GM19467 (cell line): Measurements from ENCODE around the gene DGKG.

Source experiments
- ATAC-seq: cut with Tn5 transposase; IDR thresholded peaks from one replicate; pipeline ENCODE4 v1.9.1; 2021; ENCODE audit warnings: mild to moderate bottlenecking, moderate library complexity; ENCODE audit not compliant: unreplicated experiment

The DGKG gene

DNA sequence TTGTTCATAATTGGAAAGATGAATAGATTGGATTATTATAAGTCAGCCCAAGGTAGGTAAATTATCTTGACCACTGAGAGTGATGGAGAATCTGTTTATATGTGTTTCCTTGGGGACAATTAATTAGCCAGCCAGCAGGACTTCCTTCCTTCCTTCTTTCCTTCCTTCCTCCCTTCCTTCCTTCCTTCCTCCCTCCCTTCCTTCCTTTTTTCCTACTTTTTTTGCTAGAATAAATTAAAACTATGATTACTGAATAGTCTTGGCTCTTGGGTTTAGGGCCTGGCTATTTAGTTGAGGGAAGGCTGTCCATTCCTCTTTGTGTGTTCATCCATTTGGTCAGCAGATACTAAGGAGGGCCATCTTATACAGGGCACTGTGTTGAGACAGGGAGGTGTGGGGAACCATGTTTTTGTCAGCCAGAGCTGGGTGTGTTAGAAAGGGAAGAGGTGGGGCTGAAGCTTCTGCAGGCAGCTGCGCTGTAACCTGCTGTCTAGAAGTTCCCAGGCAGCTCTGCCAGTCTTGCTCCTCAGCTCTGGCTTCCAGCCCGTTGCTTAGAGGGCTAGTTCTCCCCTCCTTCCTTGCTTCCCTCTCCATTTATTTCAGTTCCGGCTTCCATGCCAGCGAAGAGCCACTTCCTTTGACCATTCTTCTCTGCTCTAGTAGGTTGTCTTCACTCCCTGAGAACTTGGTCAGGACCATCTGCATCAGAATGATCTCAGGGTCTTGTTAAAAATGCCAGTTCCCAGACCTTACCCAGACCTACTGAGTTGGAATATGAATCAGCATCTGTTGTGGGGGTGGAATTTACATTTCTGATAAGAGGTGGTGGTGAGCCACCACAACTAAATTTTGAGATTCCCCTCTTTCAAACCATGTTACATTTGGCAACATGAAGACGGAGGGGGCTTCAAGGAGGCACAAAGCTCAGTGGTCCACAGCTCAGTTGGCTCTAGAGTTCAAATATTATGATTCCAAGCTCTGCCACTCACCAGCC is 113.9 kb downstream of the DGKG start:
- ATAC-seq = no peak

- no peak for ATAC-seq
Measured at GRCh38 chr3:186246941-186247340, 115.1 kb downstream of the DGKG start.

GRCh38 chr3:186244016-186244415 is 118.0 kb downstream of the DGKG start:
- ATAC-seq = no peak

- ATAC-seq = peak; percentile 68
Measured at GRCh38 chr3:186241910-186242821, 119.9 kb downstream of the DGKG start.

- no peak for ATAC-seq
Measured at GRCh38 chr3:186239321-186239720, 122.7 kb downstream of the DGKG start.

DNA sequence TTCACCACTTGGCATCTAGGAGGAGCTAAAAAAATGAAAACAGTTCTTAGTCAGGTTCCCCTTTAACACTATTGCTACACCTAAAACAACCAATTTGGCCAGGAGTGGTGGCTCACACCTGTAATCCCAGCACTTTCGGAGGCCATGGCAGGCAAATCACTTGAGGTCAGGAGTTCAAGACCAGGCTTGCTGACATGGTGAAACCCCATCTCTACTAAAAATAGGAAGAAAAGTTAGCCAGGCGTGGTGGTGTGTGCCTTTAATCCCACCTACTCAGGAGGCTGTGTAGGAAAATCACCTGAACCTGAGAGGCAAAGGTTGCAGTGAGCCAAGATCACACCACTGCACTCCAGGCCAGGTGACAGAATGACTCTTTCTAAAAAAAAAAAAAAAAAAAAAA is 124.1 kb downstream of the DGKG start:
- no peak for ATAC-seq

DNA sequence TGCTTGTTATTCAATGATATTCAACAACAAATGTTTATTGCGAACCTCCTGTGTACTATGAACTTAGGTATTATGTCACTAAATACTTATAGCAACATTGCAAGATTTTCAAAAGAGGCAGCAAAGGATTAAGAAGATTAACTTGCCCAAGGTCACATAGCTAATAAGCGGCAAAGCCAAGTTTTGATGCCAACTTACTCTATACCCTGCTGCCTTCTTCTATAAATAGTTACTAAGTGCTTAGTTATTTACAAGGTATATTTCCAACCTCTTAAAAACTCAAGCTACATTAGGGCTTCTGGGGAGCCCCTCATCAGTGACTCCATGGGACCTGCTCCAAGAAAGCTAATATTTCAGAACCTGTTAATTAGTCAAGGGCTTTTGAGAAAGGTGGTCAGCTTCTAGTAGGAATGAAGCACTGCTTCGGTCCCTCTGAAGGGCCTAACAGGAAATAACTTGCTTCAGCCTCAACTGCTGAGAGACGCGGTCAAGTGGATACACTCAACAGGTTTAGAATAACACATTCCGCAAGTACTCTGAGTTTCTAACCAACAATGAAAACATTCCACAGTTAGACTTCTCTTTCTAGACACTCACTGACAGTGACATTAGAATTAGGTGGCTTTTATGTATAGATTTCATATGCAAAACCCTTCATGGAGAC is 125.5 kb downstream of the DGKG start:
- ATAC-seq = no peak

GRCh38 chr3:186235554-186235953 is 126.5 kb downstream of the DGKG start:
- ATAC-seq = peak; percentile 70

GRCh38 chr3:186234152-186234551 is 127.9 kb downstream of the DGKG start:
- no peak for ATAC-seq

- no peak for ATAC-seq
Measured at GRCh38 chr3:186226482-186226881, 135.6 kb downstream of the DGKG start.

DNA sequence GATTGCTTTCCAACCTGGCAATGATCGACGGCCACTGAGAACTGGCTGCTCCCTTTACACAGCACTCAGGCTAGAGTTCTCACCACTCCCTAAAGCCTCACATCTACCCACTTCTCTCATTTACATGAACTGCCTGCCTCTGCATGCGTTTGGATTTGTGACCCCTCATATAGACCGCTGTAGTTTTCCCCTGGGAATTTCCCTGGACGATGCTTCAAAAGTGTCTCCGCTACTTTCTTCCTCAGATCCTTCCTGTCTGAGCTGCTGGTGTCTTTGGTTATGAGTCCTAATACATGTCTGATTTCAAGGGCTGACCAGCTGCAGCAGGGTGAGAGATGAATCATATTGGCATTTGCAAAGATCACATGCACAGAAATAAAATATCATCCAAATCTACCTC is 136.4 kb downstream of the DGKG start:
- no peak for ATAC-seq

GRCh38 chr3:186224041-186224610 is 137.9 kb downstream of the DGKG start:
- no peak for ATAC-seq

- no peak for ATAC-seq
Measured at GRCh38 chr3:186223476-186223875, 138.6 kb downstream of the DGKG start.

GRCh38 chr3:186221760-186222378 is 140.2 kb downstream of the DGKG start:
- no peak for ATAC-seq

DNA sequence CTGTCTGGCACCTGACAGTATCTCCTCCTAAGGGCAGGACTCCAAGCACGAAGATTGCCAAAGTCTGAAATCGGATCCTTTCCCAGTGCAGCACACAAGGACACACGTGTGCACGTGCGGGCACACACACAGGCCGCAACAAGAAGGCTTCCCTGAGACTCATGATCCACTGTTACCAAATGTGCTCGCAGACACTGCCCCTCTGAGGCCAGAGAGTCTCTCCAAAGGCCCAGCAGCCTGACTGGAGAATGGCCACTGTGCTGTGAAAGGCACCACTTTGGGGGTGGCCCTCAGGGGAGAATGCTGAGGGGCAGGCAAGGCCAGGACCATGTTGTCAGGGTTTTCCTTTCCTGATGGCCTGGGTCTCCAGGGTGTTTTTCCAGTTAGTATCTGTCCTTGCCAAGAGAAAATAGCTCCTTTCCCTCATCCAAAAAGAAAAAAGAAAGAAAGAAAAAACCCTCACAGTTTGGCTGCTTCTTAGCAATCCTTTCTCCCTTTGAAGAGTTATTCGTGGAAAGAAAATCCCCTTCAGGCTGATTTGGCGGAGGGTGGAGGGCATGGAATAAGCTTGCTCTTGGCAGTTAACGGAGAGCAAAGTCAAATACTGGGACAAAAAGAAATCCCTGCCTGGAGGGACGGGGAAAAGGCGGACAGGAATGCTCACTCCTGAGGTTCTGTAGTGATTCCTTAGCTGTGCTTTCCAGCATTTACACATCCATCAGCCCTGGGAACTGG is 141.0 kb downstream of the DGKG start:
- ATAC-seq = no peak

GRCh38 chr3:186220365-186220764 is 141.7 kb downstream of the DGKG start:
- ATAC-seq = no peak

GRCh38 chr3:186219211-186219638 is 142.8 kb downstream of the DGKG start:
- ATAC-seq = no peak

- no peak for ATAC-seq
Measured at GRCh38 chr3:186218421-186218820, 143.6 kb downstream of the DGKG start.

DNA sequence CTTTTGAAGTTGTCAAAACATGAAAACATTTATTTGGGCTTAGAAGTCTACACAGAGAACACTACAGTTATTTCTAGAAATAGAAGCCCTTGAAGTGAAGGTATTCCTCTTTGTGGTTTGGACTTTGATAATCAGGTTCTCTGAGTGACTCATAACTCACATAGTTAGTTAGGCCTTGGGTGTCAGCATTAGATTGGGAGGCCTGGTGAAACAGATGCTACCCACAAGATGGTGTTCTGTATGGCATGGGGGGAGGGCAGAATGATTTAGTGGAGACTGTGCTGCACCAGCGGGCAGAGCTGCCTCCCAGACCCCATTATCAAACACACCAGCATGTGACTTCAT is 144.2 kb downstream of the DGKG start:
- ATAC-seq = peak; percentile 73
